GM19023 (cell line): ENCODE measurements around the gene PAK4.
"Not testable (repeated sequence)": the region's sequence is repeated elsewhere in the genome, so short reads cannot be mapped to it uniquely, and the experiment has no call there.

Source experiments
- ATAC-seq: cut with Tn5 transposase; IDR thresholded peaks from one replicate; pipeline ENCODE4 v1.9.1; 2021; ENCODE audit warnings: mild to moderate bottlenecking, moderate library complexity; ENCODE audit not compliant: unreplicated experiment

The PAK4 gene

DNA sequence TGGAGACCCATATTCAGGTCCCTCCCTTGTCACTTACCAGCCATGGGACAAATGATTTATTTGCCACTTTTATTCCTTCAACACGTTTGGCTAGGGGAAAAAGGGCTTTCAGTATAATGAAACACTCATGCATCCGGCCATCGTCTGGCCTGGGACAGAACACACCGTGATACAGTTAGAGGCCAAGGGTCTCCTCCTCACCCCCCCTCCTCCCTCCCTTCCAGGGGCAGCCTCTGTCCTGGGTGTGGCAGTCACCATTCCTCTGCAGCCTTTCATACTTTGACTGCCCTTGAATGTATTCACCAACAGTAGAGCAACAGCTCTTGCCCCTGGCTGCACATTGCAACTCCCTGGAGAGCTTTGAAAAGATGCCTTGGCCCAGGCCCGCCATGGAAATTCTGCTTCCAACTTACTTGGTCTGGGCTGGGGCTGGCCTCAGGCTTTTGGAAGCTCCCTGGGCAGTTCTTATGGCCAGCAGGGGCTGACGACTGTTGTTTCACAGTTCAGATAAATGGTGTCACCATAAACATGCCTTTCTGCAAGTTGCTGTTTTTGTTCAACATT is 3.0 kb downstream of the PAK4 start:
- no peak for ATAC-seq

DNA sequence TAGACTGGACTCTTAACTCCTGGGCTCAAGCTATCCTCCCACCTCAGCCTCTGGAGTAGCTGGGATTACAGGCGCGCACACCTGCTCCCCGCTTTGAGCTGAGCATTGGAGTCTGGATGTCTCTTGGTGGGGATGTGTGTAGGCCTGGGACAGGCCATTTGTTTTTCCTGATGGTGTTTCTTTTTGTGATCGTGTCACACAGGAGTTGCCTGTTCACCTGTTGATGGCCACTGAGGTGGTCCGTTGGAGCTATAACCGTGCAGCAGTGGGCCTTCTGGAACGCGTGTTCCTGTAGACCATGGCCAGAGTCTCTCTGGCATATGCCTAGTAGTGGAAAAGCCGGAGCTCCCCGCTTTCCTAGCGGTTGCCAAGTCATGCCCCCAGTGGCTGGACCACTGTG is 3.5 kb downstream of the PAK4 start:
- no peak for ATAC-seq

DNA sequence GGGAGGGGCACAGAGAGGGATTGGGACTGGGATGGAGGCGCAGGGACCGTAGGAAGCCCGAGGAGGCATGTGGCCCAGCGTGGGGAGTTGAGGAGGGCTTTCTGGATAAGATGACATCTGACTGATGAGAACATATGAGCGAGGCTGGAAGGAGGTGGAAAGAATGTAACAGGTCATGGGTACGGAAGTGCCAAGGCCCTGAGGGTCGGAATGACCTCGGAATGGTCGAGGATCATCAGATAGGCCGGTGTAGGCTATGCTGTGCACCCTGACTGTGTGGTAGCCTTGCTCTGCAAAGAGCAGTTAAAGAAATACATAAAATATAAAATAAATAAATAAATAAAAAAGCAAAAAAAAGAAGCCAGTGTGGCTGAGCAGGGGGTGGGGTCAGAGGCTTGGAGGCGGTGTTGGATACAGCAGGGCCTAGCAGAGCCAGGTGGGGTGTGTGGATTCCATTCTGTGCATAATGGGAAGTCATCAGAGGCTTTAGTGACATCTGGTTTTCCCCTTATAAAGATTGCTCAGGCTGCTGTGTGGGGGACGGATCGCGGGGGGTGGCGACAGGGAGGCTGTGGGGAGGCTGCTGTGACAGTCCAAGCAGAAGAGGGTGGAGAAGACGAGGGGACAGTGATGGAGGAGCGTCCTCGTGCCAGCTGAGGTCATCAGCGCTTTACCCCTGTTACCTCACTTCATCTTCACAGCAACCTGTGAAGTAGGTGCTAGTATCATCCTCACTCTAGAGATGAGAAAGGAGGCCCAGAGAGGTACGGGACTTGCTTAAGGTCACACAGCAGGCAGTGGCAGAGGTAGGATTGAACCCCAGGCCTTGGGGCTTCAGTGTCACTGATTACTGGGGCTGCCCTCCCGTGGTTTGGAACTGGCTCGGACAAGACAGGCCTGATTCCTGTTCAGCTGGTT is 5.0 kb downstream of the PAK4 start:
- no peak for ATAC-seq

DNA sequence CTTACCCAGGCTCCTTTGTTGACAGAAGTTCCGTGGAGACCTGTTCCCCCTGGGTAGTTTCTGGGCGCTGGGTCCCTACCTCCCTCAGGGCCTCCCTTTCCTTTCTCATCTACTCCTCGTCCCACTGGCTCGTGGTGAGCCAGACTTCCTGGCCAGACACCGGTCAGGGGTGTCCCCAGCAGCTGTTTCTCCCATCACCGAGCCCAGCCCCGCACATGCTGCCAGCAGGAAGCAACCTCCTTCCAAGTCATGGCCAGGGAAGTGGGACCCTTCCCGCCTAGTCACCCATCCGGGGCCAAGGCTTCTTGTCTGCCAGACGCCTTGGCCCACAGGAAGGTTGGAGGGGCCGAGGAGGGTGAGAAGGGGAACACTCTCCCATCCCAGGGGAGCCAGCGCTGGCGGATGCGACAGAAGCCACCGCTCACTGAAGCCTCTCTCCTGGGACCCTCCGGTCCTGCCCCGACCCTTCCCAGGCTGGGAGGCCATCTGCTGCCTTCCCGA is 5.7 kb downstream of the PAK4 start:
- no peak for ATAC-seq

DNA sequence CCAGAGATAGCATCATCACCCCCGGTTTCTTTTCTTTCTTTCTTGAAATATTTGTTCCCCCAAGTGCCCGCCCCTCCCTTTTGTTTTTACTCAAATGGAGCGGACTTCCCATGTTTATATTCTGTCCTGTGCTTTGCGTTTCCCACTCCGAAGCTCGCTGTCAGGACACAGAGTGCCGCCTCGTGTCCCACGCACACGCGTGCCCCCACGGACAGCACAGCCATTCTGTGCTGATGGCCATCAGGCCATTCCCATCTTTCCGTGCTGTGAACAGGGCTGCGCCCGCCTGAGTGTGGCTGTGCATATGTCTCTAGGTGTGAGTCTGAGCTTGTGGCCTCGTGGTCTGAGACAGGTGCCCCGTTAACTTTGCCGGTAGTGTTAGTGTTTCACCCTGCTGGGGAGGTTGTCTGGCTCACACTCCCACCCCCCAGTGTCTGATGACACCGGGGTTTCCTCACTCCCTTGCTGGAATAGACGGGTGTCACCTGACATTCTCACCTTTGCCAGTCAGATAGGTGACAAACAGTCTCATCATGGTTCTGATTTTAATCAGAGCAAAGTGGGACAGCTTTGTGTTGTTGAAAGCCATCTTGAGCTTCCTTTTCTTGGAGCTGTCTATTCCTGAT is 6.9 kb downstream of the PAK4 start:
- no peak for ATAC-seq

DNA sequence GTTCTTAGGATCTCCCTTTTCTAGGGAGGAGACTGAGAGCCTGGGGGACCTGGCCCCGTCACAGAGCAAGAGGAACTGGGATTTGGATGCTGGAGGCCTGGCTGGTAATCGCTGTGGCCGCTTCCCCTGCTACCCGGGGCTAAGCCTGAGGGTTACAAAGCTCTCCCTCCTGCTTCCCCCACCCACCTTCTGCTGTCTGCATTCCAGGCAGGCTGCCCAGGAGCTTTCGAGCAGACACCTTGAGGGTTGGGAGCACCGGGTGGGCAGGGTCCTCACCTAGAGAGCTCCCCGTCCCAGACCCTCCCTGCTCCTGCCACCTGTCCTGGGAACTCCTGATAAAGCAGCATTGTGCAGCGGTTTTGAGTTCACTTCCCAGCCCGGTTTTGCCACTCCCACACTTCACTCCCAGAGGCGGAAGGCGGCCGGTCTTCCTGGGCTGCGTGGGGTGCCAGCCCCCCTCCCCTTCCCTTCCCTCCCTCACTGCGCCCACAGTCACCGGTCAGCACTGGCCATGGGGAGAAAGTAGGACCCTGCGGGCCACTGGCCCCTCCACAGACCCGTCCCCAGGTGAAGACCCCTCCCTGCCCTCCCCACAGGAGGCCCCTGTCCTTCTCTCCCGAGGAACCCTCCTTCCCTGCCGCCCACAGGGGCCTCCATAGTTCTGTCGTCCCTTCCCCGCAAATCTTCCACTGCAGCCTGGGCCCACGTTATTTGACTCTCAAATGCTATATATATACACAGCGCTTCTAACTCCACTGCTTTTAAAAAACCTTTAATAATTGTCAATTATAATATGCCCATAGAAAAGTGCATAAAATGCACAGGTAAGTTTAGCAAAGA is 8.1 kb downstream of the PAK4 start:
- no peak for ATAC-seq

DNA sequence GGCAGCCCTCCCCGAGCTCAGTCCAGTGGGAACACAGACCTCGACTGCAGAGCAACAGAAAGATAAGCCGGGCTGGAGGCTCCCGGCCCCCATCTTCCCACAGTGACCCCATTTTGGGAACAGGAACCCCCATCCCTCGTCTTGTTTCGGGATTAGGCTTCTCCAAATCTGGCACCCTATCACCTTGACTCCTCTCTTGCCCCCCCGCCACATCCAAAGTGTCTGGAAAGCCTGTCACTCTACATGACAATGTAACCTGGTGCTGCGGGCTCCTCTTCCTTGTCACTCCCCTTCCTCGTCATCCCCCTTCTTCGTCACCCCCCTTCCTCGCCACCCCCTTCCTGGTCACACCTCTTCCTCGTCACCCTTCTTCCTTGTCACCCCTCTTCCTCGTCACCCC is 10.1 kb downstream of the PAK4 start:
- ATAC-seq = no peak

DNA sequence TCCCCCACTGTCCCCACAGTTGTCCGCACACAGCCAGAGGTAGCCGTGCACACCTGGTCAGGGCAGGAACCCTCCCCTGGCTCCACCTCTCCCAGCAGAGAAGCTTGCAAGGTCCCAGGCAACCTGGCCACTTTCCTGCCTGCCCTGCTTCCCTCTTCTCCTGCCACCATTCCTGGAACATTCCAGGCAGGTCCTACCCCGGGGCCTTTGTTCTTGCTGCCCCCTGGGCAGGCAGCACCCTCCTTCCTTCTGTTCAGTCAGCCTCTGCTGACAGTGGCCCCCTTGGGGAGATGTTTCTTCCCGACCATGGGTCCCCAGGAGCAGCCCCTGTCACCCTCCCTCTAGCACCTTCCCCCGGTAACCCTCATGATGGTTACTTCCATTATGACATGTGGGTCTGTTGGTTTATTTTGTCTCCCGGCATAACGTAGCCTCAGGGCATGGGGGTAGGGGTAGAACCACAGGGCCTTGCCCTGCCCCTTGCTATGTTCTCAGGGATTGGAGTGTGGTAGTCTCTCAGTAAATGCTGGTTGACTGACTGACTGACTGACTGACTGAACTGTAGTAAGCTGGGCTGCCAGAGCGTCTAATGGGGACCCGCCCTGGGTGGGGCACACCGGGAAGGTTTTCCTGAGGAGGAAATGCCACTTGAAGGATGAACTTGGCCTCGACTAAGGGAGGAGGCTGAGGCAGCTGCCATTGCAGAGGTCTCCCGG is 10.8 kb downstream of the PAK4 start:
- ATAC-seq = no peak

DNA sequence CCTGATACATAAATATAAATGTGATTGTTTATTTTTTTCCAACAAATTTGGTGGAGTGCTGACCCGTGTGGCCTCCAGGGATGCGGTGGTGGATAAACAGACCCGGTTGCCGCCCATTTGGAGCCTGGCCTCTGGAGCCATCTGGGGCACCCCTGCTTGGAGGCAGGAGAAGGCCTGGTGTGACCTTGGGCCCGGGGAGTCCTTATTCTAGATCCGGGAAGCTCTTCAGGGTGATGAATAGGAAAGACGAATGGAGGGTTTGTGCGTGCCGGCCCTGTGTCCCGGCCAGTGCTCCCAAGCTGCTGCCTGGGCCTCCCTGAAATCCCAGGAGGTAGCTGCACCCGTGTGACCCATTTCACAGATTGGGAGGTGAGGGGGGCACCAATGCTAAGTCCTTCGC is 11.5 kb downstream of the PAK4 start:
- ATAC-seq = no peak

DNA sequence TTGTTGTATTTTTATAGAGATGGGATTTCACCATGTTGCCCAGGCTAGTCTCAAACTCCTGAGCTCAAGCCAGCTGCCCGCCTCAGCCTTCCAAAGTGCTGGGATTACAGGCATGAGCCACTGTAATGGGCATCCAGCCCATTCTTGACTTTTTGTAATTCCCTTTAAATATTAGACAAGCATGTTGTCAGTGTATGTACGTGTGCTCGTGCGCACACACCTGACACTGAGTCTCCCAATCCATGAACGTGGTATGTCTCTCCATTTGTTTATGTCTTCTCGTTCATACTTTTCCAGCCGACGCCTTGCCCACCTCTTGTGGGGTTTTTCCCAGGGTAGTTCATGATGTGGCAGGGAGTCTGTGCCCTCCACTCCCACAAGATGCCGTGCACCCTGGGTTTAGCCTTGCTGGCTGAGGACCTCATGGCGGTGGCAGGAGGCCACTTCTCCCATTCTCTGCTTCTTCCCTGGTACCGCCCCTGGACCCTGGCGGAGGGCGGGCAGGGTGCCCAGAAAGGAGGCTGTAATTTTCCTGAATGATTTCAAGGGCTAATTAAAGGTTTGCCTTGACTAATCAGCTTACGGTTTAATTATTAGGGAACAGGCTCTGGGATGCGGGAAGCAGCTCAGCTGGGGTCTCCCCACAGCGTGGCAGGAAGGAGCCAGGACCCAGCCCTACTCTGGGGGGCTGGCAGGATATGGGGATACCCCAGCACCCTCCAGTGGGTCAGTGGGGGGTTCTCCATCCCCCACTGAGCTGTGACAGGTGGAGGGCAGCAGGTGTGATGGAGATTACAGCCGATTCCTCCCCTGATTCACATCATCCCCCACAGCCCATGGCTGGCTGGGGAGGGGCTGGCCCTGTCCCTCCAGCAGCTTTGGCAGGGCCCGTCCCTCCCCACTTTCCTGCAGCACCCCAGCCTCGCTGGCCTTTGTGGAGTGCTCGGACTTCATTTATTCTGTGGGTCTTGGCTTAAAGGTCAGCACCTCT is 12.9 kb downstream of the PAK4 start:
- no peak for ATAC-seq

DNA sequence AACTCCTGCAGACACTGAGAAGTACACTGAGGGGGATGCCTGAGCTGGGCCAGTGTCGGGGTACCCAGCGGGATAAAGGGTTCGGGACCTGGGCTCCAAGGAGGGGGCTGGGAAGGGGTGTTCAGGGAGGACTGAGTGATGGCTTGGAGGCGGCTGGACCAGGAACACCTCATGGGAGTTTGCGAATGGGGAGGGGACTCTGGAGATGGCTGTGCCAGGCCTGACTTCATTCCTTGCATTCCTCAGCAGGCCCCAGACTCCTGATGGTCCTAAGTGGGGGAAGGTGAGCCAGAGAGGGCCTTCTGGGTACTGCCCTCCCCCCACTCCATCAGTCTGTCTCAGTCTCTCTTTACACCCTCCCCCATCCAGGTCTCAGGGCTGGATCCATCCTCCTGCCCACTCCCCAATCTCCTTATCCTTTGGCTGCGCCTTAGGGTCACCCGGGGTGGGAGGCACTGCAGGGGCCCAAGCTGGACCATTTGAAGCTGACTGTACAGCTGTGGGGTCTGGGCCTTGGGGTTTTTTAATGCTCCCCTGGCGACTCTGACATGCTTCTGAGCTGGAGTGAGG is 13.8 kb downstream of the PAK4 start:
- ATAC-seq = no peak

DNA sequence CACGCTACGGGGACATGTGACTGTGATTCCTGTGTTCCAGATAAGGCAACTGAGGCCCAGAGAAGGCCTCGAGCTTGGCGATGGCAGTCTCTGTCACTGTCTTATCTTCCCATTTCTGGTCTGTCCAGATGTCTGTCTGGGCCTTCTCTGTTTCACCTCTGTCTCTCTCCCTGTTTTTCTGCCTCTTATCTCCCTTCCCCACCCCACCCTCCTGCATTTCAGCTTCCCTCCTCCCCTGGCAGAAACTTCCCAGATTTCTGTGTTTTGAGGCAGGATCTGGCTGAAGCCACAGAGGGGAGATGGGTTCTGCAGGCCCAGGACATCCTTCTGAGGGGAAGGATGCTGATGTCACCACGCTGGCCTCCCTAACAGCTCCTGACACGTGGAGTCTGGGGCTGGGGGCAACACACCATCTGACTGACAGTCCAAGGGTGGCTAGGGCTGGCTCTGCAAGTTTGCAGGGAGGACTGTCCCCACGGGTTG is 14.4 kb downstream of the PAK4 start:
- ATAC-seq = no peak

DNA sequence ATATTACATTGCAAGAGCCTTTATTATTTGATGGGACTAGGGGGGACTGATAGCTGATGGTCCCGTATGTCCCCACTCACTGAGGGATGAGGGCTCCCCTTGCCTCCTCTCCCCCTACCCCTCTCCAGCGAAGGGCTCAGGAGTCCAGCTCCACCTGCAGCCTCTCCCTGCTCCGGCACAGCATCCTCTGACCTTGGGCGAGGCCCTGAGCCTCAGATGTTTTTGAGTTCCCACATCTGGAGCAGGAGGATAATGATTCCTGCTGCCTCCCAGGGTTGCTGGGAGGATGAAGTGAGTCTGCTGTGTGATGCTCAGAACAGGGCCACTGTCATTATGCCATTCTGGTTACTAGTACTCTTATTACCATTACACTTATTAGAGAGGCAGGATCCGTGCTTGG is 15.0 kb downstream of the PAK4 start:
- no peak for ATAC-seq

DNA sequence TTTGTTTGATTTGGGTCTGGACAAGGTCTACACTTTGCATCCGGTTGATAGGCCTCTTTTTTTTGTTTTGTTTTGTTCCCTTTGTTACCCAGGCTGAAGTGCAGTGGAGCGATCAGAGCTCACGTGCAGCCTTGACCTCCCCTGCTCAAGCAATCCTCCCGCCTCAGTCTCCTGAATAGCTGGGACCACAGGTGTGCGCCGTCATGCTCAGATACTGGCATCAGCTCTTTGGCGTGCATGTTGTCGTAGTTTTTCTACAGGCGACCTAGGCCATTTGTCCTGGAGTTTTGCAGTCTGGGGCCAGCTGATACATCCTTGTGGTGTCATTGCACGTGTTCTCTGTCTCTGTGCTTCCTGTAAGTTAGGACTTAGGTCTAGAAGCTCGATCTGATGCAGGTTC is 16.3 kb downstream of the PAK4 start:
- no peak for ATAC-seq

DNA sequence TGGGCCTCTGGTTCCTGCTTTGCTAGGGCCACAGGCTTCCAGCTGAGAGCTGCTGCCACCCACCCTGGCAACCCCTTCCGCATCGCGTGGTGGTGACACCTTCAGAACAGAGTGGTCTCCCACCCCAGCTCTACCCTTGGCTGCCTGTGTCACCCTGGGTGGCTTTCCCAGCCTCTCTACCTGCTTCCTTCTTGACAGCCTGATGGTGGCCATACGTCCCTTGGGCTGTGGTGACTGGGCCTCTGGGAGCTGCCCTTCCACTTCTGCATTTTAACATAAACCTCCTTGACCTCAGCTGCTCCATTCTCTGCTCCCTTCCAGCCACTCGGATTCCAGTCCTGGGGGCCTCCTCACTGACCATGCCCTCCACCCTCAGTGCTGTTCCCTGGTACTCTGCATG is 17.0 kb downstream of the PAK4 start:
- no peak for ATAC-seq

DNA sequence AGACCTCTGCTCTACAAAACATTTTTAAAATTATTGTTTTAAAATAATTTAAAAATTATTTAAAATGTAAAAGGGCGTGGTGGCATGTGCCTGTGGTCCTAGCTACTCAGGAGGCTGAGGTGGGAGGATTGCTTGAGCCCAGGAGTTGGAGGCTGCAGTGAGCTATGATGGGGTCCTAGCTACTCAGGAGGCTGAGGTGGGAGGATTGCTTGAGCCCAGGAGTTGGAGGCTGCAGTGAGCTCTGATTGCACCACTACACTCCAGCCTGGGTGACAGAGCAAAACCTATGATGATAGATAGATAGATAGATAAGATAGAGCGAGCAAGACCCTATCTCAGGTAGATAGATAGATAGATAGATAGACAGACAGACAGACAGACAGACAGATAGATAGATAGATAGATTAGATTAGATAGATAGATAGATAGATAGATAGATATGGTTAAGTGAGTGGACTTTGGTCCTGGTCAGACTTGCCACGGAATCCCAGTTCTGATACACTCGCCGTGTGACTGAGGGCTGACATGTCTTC is 18.2 kb downstream of the PAK4 start:
- ATAC-seq = not testable (repeated sequence)

DNA sequence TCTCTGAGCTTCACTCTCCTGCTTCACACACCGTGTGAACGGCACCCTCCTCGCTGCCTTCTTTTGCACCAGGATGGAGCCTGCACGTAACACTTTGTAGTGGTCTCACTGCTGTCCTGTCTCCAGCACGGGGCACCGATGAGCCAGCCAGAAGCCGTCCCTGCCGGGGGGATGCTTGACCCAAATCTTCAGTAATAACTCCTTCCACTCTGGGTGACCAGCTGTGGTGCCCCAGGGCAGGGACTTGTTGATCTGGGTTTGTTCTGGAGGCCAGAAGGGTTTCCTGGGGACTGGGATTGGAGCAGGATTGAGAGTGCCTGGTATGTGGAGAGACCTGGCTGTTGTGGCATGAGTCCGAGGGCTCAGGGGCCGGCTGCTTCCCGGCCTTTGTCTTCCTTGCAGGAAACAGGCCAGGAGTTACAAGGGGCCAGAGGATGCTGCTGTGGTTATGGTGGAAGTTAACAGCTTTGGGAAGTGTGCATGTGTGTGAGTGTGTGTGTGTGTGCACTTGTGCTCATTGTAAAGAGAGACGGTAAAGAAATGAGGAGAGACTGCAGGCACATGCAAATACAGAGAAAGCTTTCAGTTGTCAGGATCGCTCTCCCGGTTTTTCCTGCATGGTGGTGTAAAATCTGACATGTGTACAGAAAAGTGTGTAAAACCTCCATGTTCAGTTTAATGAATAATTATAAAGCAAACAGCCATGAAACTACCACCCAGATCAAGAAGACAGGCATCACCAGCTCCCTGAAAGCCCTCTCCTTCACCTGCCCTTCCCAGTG is 18.9 kb downstream of the PAK4 start:
- ATAC-seq = no peak
